Sciatic nerve (tissue), 2 donors: Measurements from ENCODE around the gene DLEC1. TPM values are rescaled to one million over a fixed set of nuclear protein-coding genes. Genes with fewer than 3 reads are reported as not detected.
A peak's percentile ranks its signal among the peaks of the same experiment; 100 is the strongest.
"Not testable (repeated sequence)": the region's sequence is repeated elsewhere in the genome, so short reads cannot be mapped to it uniquely, and the experiment has no call there.

Experiments used
- ATAC-seq: fragments of 200-7000 bp; cut with Tn5 transposase; one replicate; pipeline ENCODE4 v1.9.1; 2020; ENCODE audit warnings: mild to moderate bottlenecking, moderate library complexity
- DNase-seq: peaks from one replicate; pipeline ENCODE4 v3.0.0-alpha.2; 2020; ENCODE audit warnings: low spot score
- intact Hi-C: fragments of 100-400 bp; cut with DNase I; formaldehyde crosslinking; loops from one replicate; pipeline ENCODE4 v1.14.2; 2022
- total RNA-seq: library from RNA; stranded (reverse); fragmentation: NEBNext Ultra II Directional; extraction: Animal tissue kit (Norgen Biotek cat#: 25700); gene quantifications from one replicate; pipeline ENCODE4 v1.2.1, GENCODE V29; 2021
- donor health status: DM: no; HTN: no; CAD: no.
- donor health status: DM: no; HTN: no; CAD: no.

DLEC1 gene
- total RNA-seq, 1 donor from 2014 or later, result 4.8 TPM

DNA sequence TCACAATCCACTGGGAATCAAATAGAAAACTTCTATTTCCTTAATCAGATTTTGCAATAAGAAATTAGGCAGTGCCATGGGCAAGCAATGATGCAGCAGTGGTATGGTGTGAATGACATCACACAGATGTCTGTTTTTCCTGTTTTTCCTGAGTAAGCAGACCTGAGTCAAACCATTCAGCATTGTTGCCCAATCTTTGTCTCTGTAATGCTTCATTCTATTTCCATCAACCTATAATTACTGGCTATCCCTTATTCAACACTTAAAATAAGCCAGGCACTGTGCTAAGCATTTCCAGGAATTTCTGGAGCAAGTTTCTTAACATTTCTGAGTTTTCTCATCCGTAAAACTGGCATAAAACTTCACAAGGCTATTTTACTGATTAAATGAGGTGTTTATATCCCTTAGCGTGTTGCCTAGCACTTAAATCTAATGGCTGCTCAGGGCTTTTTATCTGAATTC, 115.1 kb downstream of the DLEC1 start:
- ATAC-seq (peak; percentile 59), DNase-seq (no peak)
- intact Hi-C loops, result no loop called here

- ATAC-seq (no peak), DNase-seq (no peak)
- intact Hi-C loops, result no loop called here
Measured at GRCh38 chr3:38154625-38155255, 115.7 kb downstream of the DLEC1 start.

DNA sequence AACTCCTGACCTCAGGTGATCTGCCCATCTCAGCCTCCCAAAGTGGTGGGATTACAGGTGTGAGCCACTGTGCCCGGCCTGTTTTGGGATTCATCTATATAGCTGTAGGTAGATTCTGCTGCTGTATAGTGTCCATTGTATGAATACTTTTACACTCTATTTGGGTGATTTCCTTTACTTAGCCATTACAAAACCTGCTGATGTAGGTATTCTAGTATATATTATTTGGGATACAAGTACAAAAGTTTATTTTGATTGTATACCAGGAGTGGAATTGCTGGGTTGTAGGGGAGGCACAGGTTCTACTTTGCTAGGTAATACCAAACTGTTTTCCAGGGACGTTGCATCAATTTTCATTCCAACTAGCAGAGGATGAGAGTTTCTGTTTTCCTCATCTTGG, 116.8 kb downstream of the DLEC1 start:
- intact Hi-C loops, result no loop called here
- no peak for DNase-seq
- ATAC-seq, result no peak

GRCh38 chr3:38157117-38157516, 118.1 kb downstream of the DLEC1 start:
- intact Hi-C loops, result no loop called here
- DNase-seq, result no peak
- no peak for ATAC-seq

GRCh38 chr3:38157595-38157994, 118.6 kb downstream of the DLEC1 start:
- intact Hi-C loops, result no loop called here
- ATAC-seq (no peak), DNase-seq (no peak)

GRCh38 chr3:38158472-38158871, 119.5 kb downstream of the DLEC1 start:
- intact Hi-C loops, result no loop called here
- DNase-seq (no peak), ATAC-seq (no peak)

DNA sequence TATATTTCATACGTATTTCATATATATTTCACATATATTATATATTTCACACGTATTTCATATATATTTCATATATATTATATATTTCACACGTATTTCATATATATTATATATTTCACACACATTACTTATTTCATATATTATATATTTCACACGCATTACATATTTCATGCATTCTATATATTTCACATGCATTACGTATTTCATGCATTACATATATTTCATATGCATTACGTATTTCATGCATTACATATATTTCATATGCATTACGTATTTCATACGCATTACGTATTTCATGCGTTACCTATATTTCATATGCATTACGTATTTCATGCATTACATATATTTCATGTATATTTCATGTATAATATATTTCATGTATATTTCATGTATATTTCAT, 121.7 kb downstream of the DLEC1 start:
- DNase-seq, ATAC-seq, intact Hi-C loops: not testable (repeated sequence)

- intact Hi-C loops, result no loop called here
- no peak for DNase-seq
- ATAC-seq, result no peak
Measured at GRCh38 chr3:38163117-38163840, 124.3 kb downstream of the DLEC1 start.

GRCh38 chr3:38163841-38164642, 125.0 kb downstream of the DLEC1 start:
- ATAC-seq (no peak), DNase-seq (no peak)
- intact Hi-C loops, result no loop called here

DNA sequence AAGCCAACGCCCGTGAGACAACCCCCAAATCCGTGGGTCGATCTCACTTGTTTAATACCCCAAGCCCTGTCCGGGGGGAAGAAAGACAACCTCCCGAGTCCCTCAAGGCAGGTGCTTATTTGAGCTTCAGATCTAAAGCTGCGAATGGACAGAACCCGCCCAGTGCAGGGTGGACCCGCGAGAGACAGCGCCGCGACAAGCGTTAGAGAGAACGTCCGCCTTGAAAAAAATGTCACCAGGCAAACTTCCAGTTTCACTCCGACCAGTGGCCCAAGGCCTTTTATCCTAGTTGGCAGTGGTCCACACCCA, 125.6 kb downstream of the DLEC1 start:
- DNase-seq (no peak), ATAC-seq (no peak)
- intact Hi-C loops, result no loop called here

DNA sequence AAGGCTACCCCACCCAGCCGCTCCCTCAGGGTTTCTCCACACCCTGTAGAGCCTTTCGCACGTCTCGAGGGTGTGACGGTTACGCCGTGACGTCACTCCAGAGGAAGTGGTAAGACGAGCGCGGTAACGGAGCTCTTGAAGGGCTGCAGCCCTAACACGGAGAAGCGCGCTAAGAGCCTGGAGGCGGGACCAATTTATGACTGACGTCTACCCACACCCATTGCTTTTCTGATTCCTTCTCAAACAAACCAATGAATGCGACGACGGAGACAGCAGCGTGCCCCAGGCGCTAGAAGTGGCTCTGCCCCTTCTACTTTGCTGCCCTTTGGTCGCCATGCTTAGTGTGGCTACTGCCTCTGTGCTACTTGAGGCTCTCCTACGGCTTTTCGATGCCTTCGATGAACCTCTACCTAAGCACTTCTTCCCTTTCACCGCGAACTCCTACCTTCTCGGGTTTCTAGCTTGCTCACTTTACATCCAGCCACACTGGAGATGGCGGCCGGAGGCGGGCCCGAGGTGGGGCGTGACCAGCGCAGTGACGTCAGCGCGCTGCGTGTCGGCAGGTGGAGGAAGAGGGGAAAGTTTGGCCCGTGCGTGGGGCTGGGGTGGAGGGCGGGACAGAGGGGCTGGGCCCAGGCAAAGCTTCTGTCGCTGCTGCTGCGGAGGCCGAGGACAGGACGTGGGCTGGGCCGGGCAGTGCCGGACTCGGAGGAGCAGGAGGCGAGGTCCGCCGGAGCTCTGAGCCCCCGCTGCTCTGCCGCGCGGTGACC, 126.1 kb downstream of the DLEC1 start, which contains the start of gene OXSR1:
Gene OXSR1, plus strand, starts transcription at position 586 of the 770 bp plus-strand sequence. CDS start 340 bp downstream, outside the sequence.
- ATAC-seq (peak; percentile 98), DNase-seq (peak; percentile 99)
- intact Hi-C loops, result no loop called here

DNA sequence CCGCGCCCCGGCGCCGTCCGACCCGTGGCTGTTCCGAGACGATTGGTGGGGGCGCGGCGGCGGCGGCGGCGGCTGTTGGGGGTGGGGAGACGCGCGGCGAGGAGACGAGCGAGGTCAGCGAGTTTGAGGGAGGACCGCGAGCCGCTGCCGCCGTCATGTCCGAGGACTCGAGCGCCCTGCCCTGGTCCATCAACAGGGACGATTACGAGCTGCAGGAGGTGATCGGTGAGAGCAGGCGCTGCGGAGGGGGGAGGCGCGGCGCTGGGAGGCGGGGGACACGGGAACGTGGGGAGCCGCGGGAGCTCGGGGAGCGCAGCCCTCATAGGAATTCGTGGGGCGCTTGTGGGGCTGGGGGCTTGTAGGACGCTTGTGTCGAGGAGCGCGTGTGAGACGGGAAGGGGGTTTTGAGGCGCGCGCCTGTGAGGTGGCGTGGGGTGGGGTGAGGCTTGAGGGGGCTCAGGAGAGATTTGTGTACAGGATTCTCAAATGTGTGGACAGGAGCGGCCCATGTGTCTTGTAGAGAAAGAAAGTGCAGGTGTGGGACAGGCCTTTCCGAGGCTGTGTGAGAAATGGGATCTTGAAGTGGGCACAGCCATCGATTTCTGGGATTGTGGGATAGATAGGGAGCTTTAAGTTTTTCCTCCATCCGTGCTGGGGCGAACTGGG, 126.8 kb downstream of the DLEC1 start:
- DNase-seq (peak; percentile 83), ATAC-seq (peak; percentile 0)
- intact Hi-C loops, result no loop called here

- DNase-seq, result no peak
- no peak for ATAC-seq
- intact Hi-C loops, result no loop called here
Measured at GRCh38 chr3:38167591-38167990, 128.6 kb downstream of the DLEC1 start.

DNA sequence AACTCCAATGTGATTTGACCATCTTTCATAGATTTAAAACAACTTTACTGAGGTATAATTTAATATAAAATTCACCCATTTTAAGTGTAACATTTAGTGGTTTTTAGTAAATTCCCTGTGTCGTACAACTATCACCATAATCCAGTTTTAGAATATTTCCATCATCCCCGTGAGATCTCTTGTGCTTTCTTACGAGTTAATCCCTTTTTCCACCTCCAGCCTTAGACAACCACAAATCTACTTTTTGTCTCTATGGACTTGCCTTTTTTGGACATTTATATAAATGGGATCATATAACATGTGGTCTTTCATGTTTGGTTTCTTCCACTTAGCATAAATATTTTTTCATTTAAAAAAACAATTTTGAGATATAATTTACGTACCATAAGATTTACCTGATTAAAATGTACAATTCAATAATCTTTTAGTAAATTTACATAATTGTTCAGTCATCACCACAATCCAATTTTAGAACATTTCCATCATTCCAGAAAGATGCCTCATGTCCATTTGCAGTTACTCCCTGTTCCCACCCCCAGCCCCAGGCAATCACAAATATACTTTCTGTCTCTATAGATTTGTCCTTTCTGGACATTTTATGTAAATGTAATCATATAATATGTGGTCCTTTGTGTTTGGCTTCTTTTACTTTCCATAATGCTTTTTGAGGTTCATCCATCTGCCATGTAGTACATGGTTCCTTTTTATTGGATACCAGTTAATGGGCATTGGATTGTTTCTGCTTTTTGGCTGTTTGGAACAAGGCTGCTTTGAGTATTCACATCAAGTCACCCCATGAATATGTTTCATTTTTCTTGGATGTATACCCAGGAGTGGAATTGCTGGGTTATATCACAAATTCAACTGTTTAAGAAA, 129.4 kb downstream of the DLEC1 start:
- DNase-seq (no peak), ATAC-seq (no peak)
- intact Hi-C loops, result no loop called here

GRCh38 chr3:38169027-38169317, 130.0 kb downstream of the DLEC1 start:
- intact Hi-C loops, result no loop called here

DNA sequence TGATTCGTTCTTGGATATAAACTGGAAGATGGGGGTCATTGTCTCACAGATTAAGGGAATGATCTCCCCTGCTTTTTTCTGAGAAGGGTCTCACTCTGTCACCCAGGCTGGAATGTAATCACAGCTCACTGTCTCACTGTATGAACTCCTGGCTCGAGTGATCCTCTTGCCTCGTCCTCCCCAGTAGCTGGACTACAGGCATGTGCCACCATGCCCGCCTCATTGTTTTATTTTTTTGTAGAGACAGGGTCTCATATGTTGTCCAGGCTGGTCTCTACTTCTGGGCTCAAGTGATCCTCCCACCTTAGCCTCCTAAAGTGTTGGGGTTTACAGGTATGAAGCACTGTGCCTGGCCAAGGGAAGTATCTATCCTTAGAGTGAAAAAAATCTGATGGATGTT, 131.7 kb downstream of the DLEC1 start:
- DNase-seq (no peak), ATAC-seq (no peak)
- intact Hi-C loops, result no loop called here

More at GRCh38 chr3:38169027-38169317, 130.0 kb downstream of the DLEC1 start:
- ATAC-seq (no peak), DNase-seq (no peak)

- ATAC-seq, result no peak
- no peak for DNase-seq
- intact Hi-C loops, result no loop called here
Measured at GRCh38 chr3:38171622-38172021, 132.6 kb downstream of the DLEC1 start.
